WTC11 (cell line): ENCODE results near the gene ARHGAP22. TPM values are rescaled to one million over a fixed set of nuclear protein-coding genes. Genes with fewer than 3 reads are reported as not detected.

Experiments used
- ATAC-seq: fragments of 200-7000 bp; cut with Tn5 transposase; 2 replicates; pipeline ENCODE4 v1.10.0; 2021; ENCODE audit warnings: mild to moderate bottlenecking, moderate library complexity
- CTCF ChIA-PET: fragments of 300-600 bp; sonication (Branson Sonifier 250); formaldehyde crosslinking; loops from one replicate; lab custom pipeline; 2021; ENCODE audit warnings: antibody characterized with exemption; lab: Charles Lee
- POLR2A ChIA-PET: fragments of 350-600 bp; sonication (Branson Sonifier 250); formaldehyde crosslinking; loops from one replicate; lab custom pipeline; 2021; ENCODE audit warnings: antibody characterized with exemption; lab: Charles Lee
- DNase-seq: peaks from one replicate; pipeline ENCODE4 v3.0.0; 2021; ENCODE audit warnings: low spot score
- H3K27ac Mint-ChIP-seq: 2 replicates; pipeline ENCODE4 v1.8.0; 2021; ENCODE audit warnings: mixed read lengths
- H3K27me3 Mint-ChIP-seq: 2 replicates; pipeline ENCODE4 v1.8.0; 2021; ENCODE audit warnings: low read depth, mild to moderate bottlenecking, moderate library complexity, mixed read lengths
- H3K36me3 Mint-ChIP-seq: 2 replicates; pipeline ENCODE4 v1.8.0; 2021; ENCODE audit warnings: mixed read lengths
- H3K4me1 Mint-ChIP-seq: 2 replicates; pipeline ENCODE4 v1.8.0; 2022; ENCODE audit warnings: mixed read lengths
- H3K4me3 Mint-ChIP-seq: 2 replicates; pipeline ENCODE4 v1.8.0; 2021; ENCODE audit warnings: mild to moderate bottlenecking, moderate library complexity, mixed read lengths
- H3K9me3 Mint-ChIP-seq: 2 replicates; pipeline ENCODE4 v1.8.0; 2021; ENCODE audit warnings: mixed read lengths
- CREM ChIP-seq: sonication (generic); formaldehyde crosslinking; IDR thresholded peaks from 2 replicates; pipeline ENCODE4 v1.8.1; 2022; ENCODE audit warnings: mild to moderate bottlenecking, missing genetic modification reagents, moderate library complexity
- ETV6 ChIP-seq: sonication (generic); formaldehyde crosslinking; IDR thresholded peaks from 2 replicates; pipeline ENCODE4 v1.8.1; 2022; ENCODE audit warnings: mild to moderate bottlenecking, missing genetic modification reagents
- FOXP1 ChIP-seq: sonication (generic); formaldehyde crosslinking; IDR thresholded peaks from 2 replicates; pipeline ENCODE4 v1.8.0; 2022; ENCODE audit warnings: missing genetic modification reagents, mild to moderate bottlenecking, moderate library complexity, borderline replicate concordance
- IRF2 ChIP-seq: sonication (generic); formaldehyde crosslinking; IDR thresholded peaks from 2 replicates; pipeline ENCODE4 v1.8.0; 2022; ENCODE audit warnings: low read depth, missing genetic modification reagents, borderline replicate concordance
- NFE2L1 ChIP-seq: sonication (generic); formaldehyde crosslinking; IDR thresholded peaks from 2 replicates; pipeline ENCODE4 v1.8.1; 2023; ENCODE audit warnings: missing genetic modification reagents
- OVOL2 ChIP-seq: fragments of 250-450 bp; sonication (Bioruptor Pico); IDR thresholded peaks from 2 replicates; pipeline ENCODE4 v1.9.0; 2021; ENCODE audit warnings: mild to moderate bottlenecking, borderline replicate concordance
- TEAD4 ChIP-seq: sonication (generic); formaldehyde crosslinking; IDR thresholded peaks from 2 replicates; pipeline ENCODE4 v1.8.0; 2022; ENCODE audit warnings: mild to moderate bottlenecking, missing genetic modification reagents
- ZNF219 ChIP-seq: sonication (generic); formaldehyde crosslinking; IDR thresholded peaks from 2 replicates; pipeline ENCODE4 v1.8.0; 2023; ENCODE audit warnings: missing genetic modification reagents, mild to moderate bottlenecking, borderline replicate concordance
- ZNF396 ChIP-seq: fragments of 250-450 bp; sonication (Bioruptor Pico); IDR thresholded peaks from 2 replicates; pipeline ENCODE4 v1.8.0; 2021; ENCODE audit warnings: mild to moderate bottlenecking, moderate library complexity, borderline replicate concordance
- total RNA-seq: library from RNA; stranded (reverse); gene quantifications from 3 replicates; pipeline ENCODE4 v1.2.3, GENCODE V29; 2021
- TF ChIP-seq, protein P1 (sequence below): sonication (generic); formaldehyde crosslinking; IDR thresholded peaks from 2 replicates; pipeline ENCODE4 v1.8.1; 2023; ENCODE audit warnings: mild to moderate bottlenecking, missing genetic modification reagents
- TF ChIP-seq, protein P2 (sequence below): sonication (generic); formaldehyde crosslinking; IDR thresholded peaks from 2 replicates; pipeline ENCODE4 v1.8.0; 2022; ENCODE audit warnings: mild to moderate bottlenecking, missing genetic modification reagents
- TF ChIP-seq, protein P3 (sequence below): sonication (generic); formaldehyde crosslinking; IDR thresholded peaks from 2 replicates; pipeline ENCODE4 v1.8.1; 2022; ENCODE audit warnings: missing genetic modification reagents, borderline replicate concordance
- TF ChIP-seq, protein P4 (sequence below): sonication (generic); formaldehyde crosslinking; IDR thresholded peaks from 2 replicates; pipeline ENCODE4 v1.8.1; 2022; ENCODE audit warnings: low read depth, missing genetic modification reagents, borderline replicate concordance
- TF ChIP-seq, protein P5 (sequence below): sonication (generic); formaldehyde crosslinking; IDR thresholded peaks from 2 replicates; pipeline ENCODE4 v1.8.1; 2022; ENCODE audit warnings: low read depth, mild to moderate bottlenecking, moderate library complexity, missing genetic modification reagents, borderline replicate concordance
- TF ChIP-seq, protein P6 (sequence below): sonication (generic); formaldehyde crosslinking; conservative IDR thresholded peaks from 2 replicates; pipeline ENCODE4 v1.8.1; 2023; ENCODE audit warnings: mild to moderate bottlenecking, low read depth, missing genetic modification reagents, moderate library complexity
- TF ChIP-seq, protein P7 (sequence below): sonication (generic); formaldehyde crosslinking; IDR thresholded peaks from 2 replicates; pipeline ENCODE4 v1.8.0; 2022; ENCODE audit warnings: missing genetic modification reagents
- TF ChIP-seq, protein P8 (sequence below): sonication (generic); formaldehyde crosslinking; IDR thresholded peaks from 2 replicates; pipeline ENCODE4 v1.8.0; 2023; ENCODE audit warnings: mild to moderate bottlenecking, missing genetic modification reagents
- TF ChIP-seq, protein P9 (sequence below): sonication (generic); formaldehyde crosslinking; IDR thresholded peaks from 2 replicates; pipeline ENCODE4 v1.8.0; 2022; ENCODE audit warnings: mild to moderate bottlenecking, missing genetic modification reagents

Gene ARHGAP22
- total RNA-seq, 1 experiment from 2014 or later: 8.6 TPM

DNA sequence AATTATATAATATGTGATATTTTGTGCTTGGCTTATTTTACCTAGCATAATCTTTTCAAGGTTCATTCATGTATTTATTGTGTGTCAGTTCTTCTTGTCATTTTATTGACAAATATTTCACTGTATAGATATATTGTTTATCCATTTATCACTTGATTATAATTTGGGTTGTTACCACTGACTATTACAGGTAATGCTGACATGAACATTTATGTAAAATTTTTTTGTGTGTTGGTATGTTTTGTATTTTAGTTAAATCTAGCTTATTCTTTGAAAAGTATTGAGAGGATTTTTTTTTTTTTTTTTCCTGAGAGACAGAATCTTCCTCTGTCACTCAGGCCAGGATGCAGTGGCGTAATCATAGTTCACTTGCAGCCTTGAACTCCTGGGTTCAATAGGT is 190.7 kb downstream of the ARHGAP22 start:
- Mint-ChIP-seq H3K9me3 (peaks cover 13% of the 10 kb centered on the region), H3K4me3 (no peak overlapping the region), H3K36me3 (peaks cover 34% of the 10 kb centered on the region), H3K4me1 (peaks cover 8% of the 10 kb centered on the region), H3K27ac (no peak overlapping the region), H3K27me3 (no peaks in the 10 kb centered on the region)
- DNase-seq (no peak), ATAC-seq (no peak)
- ChIA-PET CTCF (interaction anchor here (0.7 kb wide), 1 partner anchor 1115 kb away, joined by 4 read pairs; no protein-coding TSS in a partner anchor), POLR2A (no interaction called here)
- TF ChIP-seq, protein P1, sequence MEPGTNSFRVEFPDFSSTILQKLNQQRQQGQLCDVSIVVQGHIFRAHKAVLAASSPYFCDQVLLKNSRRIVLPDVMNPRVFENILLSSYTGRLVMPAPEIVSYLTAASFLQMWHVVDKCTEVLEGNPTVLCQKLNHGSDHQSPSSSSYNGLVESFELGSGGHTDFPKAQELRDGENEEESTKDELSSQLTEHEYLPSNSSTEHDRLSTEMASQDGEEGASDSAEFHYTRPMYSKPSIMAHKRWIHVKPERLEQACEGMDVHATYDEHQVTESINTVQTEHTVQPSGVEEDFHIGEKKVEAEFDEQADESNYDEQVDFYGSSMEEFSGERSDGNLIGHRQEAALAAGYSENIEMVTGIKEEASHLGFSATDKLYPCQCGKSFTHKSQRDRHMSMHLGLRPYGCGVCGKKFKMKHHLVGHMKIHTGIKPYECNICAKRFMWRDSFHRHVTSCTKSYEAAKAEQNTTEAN (CRISPR knock-in tag): no peak
- TF ChIP-seq TEAD4 (no peak), OVOL2 (CRISPR knock-in tag) (no peak), FOXP1 (no peak), ZNF219 (CRISPR knock-in tag) (no peak), NFE2L1 (CRISPR knock-in tag) (no peak), ETV6 (CRISPR knock-in tag) (no peak), ZNF396 (no peak), CREM (CRISPR knock-in tag) (no peak), IRF2 (no peak)
- TF ChIP-seq, protein P2, sequence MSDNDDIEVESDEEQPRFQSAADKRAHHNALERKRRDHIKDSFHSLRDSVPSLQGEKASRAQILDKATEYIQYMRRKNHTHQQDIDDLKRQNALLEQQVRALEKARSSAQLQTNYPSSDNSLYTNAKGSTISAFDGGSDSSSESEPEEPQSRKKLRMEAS: no peak
- TF ChIP-seq, protein P3, sequence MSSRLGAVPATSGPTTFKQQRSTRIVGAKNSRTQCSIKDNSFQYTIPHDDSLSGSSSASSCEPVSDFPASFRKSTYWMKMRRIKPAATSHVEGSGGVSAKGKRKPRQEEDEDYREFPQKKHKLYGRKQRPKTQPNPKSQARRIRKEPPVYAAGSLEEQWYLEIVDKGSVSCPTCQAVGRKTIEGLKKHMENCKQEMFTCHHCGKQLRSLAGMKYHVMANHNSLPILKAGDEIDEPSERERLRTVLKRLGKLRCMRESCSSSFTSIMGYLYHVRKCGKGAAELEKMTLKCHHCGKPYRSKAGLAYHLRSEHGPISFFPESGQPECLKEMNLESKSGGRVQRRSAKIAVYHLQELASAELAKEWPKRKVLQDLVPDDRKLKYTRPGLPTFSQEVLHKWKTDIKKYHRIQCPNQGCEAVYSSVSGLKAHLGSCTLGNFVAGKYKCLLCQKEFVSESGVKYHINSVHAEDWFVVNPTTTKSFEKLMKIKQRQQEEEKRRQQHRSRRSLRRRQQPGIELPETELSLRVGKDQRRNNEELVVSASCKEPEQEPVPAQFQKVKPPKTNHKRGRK: no peak
- TF ChIP-seq, protein P4, sequence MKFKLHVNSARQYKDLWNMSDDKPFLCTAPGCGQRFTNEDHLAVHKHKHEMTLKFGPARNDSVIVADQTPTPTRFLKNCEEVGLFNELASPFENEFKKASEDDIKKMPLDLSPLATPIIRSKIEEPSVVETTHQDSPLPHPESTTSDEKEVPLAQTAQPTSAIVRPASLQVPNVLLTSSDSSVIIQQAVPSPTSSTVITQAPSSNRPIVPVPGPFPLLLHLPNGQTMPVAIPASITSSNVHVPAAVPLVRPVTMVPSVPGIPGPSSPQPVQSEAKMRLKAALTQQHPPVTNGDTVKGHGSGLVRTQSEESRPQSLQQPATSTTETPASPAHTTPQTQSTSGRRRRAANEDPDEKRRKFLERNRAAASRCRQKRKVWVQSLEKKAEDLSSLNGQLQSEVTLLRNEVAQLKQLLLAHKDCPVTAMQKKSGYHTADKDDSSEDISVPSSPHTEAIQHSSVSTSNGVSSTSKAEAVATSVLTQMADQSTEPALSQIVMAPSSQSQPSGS (CRISPR knock-in tag): no peak
- TF ChIP-seq, protein P5, sequence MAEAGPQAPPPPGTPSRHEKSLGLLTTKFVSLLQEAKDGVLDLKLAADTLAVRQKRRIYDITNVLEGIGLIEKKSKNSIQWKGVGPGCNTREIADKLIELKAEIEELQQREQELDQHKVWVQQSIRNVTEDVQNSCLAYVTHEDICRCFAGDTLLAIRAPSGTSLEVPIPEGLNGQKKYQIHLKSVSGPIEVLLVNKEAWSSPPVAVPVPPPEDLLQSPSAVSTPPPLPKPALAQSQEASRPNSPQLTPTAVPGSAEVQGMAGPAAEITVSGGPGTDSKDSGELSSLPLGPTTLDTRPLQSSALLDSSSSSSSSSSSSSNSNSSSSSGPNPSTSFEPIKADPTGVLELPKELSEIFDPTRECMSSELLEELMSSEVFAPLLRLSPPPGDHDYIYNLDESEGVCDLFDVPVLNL: no peak

DNA sequence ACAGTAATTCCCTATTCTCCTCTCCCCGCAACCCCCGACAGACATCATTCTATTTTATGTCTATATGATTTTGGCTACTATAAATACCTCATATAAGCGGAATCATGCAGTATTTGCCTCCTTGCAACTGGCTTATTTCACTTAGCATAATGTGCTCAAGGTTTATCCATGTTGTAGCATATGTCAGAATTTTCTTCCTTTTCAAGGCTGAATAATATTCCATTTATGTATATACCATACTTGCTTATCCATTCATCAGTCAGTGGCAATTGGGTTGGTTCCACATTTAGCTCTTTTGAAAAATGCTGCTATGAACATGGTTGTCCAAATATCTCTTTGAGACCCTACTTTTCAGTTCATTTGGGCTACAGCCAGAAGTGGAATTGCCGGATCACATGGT is 191.9 kb downstream of the ARHGAP22 start:
- Mint-ChIP-seq H3K9me3 (peaks cover 13% of the 10 kb centered on the region), H3K27me3 (no peaks in the 10 kb centered on the region), H3K4me1 (peaks cover 7% of the 10 kb centered on the region), H3K4me3 (no peak overlapping the region), H3K27ac (no peak overlapping the region), H3K36me3 (peaks cover 34% of the 10 kb centered on the region)
- no peak for DNase-seq
- ChIA-PET CTCF (no interaction called here), POLR2A (no interaction called here)
- ATAC-seq: no peak
- TF ChIP-seq, protein P6, sequence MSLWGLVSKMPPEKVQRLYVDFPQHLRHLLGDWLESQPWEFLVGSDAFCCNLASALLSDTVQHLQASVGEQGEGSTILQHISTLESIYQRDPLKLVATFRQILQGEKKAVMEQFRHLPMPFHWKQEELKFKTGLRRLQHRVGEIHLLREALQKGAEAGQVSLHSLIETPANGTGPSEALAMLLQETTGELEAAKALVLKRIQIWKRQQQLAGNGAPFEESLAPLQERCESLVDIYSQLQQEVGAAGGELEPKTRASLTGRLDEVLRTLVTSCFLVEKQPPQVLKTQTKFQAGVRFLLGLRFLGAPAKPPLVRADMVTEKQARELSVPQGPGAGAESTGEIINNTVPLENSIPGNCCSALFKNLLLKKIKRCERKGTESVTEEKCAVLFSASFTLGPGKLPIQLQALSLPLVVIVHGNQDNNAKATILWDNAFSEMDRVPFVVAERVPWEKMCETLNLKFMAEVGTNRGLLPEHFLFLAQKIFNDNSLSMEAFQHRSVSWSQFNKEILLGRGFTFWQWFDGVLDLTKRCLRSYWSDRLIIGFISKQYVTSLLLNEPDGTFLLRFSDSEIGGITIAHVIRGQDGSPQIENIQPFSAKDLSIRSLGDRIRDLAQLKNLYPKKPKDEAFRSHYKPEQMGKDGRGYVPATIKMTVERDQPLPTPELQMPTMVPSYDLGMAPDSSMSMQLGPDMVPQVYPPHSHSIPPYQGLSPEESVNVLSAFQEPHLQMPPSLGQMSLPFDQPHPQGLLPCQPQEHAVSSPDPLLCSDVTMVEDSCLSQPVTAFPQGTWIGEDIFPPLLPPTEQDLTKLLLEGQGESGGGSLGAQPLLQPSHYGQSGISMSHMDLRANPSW (CRISPR knock-in tag): no peak
- TF ChIP-seq, protein P7, sequence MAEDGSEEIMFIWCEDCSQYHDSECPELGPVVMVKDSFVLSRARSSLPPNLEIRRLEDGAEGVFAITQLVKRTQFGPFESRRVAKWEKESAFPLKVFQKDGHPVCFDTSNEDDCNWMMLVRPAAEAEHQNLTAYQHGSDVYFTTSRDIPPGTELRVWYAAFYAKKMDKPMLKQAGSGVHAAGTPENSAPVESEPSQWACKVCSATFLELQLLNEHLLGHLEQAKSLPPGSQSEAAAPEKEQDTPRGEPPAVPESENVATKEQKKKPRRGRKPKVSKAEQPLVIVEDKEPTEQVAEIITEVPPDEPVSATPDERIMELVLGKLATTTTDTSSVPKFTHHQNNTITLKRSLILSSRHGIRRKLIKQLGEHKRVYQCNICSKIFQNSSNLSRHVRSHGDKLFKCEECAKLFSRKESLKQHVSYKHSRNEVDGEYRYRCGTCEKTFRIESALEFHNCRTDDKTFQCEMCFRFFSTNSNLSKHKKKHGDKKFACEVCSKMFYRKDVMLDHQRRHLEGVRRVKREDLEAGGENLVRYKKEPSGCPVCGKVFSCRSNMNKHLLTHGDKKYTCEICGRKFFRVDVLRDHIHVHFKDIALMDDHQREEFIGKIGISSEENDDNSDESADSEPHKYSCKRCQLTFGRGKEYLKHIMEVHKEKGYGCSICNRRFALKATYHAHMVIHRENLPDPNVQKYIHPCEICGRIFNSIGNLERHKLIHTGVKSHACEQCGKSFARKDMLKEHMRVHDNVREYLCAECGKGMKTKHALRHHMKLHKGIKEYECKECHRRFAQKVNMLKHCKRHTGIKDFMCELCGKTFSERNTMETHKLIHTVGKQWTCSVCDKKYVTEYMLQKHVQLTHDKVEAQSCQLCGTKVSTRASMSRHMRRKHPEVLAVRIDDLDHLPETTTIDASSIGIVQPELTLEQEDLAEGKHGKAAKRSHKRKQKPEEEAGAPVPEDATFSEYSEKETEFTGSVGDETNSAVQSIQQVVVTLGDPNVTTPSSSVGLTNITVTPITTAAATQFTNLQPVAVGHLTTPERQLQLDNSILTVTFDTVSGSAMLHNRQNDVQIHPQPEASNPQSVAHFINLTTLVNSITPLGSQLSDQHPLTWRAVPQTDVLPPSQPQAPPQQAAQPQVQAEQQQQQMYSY (CRISPR knock-in tag): no peak
- TF ChIP-seq, protein P8, sequence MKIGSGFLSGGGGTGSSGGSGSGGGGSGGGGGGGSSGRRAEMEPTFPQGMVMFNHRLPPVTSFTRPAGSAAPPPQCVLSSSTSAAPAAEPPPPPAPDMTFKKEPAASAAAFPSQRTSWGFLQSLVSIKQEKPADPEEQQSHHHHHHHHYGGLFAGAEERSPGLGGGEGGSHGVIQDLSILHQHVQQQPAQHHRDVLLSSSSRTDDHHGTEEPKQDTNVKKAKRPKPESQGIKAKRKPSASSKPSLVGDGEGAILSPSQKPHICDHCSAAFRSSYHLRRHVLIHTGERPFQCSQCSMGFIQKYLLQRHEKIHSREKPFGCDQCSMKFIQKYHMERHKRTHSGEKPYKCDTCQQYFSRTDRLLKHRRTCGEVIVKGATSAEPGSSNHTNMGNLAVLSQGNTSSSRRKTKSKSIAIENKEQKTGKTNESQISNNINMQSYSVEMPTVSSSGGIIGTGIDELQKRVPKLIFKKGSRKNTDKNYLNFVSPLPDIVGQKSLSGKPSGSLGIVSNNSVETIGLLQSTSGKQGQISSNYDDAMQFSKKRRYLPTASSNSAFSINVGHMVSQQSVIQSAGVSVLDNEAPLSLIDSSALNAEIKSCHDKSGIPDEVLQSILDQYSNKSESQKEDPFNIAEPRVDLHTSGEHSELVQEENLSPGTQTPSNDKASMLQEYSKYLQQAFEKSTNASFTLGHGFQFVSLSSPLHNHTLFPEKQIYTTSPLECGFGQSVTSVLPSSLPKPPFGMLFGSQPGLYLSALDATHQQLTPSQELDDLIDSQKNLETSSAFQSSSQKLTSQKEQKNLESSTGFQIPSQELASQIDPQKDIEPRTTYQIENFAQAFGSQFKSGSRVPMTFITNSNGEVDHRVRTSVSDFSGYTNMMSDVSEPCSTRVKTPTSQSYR (CRISPR knock-in tag): no peak
- TF ChIP-seq, protein P9, sequence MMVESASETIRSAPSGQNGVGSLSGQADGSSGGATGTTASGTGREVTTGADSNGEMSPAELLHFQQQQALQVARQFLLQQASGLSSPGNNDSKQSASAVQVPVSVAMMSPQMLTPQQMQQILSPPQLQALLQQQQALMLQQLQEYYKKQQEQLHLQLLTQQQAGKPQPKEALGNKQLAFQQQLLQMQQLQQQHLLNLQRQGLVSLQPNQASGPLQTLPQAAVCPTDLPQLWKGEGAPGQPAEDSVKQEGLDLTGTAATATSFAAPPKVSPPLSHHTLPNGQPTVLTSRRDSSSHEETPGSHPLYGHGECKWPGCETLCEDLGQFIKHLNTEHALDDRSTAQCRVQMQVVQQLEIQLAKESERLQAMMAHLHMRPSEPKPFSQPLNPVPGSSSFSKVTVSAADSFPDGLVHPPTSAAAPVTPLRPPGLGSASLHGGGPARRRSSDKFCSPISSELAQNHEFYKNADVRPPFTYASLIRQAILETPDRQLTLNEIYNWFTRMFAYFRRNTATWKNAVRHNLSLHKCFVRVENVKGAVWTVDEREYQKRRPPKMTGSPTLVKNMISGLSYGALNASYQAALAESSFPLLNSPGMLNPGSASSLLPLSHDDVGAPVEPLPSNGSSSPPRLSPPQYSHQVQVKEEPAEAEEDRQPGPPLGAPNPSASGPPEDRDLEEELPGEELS (CRISPR knock-in tag): no peak
- TF ChIP-seq ZNF219 (CRISPR knock-in tag): no peak
